IPS-18c (cell line): Measurements from ENCODE around the gene MLST8.
"Not testable (repeated sequence)": the region's sequence is repeated elsewhere in the genome, so short reads cannot be mapped to it uniquely, and the experiment has no call there.

Experiments
- H3K4me3 ChIP-seq: 2 replicates; pipeline ENCODE4 v1.7.0; 2013; ENCODE audit warnings: low read depth, mild to moderate bottlenecking, low read length, moderate library complexity; ENCODE audit not compliant: insufficient read depth
- H3K9me3 ChIP-seq: one replicate; pipeline ENCODE4 v1.6.1; 2013; ENCODE audit warnings: mild to moderate bottlenecking, low read length, moderate library complexity; ENCODE audit not compliant: control insufficient read depth, insufficient read depth

MLST8 gene

DNA sequence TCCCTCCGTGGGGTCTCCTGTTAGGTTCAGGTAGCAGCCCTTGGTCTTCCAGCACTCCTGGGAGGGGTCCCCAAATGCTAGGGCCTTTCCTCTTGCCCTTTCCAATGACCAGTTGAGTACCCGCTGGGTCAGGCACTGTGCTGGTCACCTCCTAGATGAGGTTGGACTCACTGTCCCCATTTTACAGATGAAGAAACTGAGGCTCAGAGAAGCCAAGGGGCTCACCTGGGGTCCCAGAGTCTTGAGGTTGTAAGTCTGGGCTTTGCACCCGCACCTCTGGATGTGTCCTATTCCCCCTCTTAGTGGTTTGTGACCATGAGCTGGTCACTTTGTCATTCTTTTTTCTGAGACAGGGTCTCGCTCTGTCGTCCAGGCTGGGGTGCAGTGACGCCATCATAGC is 7.5 kb upstream of the MLST8 start:
- Histone ChIP-seq H3K9me3 (no peaks in the 10 kb centered on the region), H3K4me3 (no peak overlapping the region)

DNA sequence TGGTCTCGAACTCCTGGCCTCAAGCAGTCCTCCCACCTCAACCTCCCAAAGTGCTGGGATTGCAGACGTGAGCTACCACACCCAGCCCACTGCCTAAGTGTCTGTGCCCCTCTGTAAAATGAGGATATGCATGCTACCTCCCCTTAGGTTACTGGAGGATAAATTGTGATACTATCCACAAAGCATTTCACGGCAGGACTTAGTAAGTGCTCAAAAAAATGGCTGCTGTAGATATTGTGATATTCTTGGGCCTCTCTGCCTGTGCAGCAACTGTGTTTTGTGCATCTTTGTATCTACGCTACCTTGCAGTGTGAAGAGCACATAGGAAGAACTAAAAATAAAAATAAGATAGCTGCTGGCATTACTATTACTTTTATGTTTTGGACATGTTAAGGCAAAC is 7.0 kb upstream of the MLST8 start:
- no peak overlapping the region for H3K4me3 ChIP-seq
- no peaks in the 10 kb centered on the region for H3K9me3 ChIP-seq

DNA sequence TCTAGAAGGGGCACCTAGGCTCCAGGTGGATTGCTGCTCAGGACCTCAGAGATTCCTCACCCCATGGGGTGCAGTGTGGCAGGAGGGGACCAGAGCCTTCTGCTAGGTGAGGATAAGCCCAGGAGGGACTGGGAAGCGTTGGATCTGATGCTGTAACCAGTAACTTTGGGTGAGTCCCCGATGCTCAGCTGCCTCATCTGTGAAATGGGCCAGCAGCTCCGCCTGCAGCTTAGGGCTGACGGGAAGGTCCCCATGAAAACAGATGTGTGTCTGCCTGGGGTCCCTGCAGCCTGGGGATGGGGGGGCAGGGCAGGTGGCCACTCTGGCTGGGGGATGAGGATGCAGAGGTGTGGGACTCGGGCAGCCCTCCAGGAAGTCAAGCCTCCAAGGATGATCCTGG is 6.2 kb upstream of the MLST8 start:
- no peak overlapping the region for H3K4me3 ChIP-seq
- H3K9me3 ChIP-seq, result no peaks in the 10 kb centered on the region

DNA sequence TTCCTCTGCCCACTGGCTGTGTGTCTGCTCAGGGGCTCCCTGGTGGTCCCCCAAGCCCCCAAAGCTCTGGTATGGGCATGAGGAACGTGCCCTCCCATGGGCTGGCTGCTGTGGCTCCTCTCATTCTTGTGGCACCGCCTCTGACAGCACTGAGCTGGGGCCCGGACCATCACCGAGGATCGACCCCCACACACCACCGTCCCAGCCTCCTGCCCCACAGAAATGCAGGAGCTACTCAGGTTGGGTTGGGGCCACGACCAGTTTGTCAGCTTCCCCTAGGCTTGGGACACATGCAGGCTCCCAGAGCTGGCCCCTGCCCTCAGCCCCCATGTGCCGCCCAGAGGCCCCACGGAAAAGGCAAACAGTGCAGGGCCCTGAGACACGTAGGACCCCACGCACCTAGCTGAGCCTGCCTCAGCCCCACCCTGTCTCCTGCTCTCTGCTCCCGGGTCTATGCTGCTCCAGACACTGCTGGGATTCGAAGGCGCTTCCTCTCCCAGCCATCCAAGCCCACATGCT is 5.6 kb upstream of the MLST8 start:
- Histone ChIP-seq H3K4me3 (no peak overlapping the region), H3K9me3 (no peaks in the 10 kb centered on the region)

DNA sequence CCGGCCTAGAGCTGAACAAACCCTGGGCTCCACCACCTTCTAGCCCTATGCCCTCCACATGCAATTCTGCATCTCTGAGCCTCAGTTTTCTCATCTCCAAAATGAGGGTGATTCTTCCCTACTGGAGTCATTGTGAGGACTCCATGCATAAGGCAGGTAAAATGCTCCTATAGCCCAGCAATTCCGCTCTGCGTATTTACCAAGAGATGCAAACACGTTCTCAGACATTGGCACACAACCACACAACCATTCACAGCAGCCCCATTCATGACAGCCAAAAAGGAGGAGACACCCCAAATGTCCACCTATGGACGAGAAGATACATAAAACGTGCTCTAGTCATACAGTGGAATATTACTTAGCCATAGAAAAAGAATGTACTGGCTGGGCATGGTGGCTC is 4.9 kb upstream of the MLST8 start:
- no peaks in the 10 kb centered on the region for H3K9me3 ChIP-seq
- H3K4me3 ChIP-seq, result no peak overlapping the region

DNA sequence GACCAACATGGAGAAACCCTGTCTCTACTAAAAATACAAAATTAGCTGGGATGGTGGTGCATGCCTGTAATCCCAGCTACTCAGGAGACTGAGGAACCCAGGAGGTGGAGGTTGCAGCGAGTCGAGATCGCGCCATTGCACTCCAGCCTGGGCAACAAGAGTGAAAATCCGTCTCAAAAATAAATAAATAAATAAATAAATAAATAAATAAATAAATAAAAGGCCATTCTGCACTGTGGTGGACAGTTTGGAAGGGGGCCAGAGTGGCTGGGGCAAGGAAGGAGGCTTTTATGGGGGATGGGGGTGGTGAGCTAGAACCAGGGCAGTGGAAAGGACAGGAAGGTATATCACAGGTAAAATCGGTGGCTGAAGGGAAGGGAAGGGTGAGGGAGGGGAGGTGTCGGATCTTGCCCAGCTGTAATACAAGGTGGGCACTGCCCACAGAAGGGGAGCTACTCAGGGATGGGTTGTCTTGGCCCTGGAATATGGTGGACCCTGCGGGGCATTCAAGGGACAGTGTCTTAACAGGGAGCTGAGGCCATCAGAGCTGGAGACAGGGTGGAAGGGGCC is 2.0 kb upstream of the MLST8 start:
- not testable (repeated sequence) for H3K9me3 ChIP-seq, H3K4me3 ChIP-seq

DNA sequence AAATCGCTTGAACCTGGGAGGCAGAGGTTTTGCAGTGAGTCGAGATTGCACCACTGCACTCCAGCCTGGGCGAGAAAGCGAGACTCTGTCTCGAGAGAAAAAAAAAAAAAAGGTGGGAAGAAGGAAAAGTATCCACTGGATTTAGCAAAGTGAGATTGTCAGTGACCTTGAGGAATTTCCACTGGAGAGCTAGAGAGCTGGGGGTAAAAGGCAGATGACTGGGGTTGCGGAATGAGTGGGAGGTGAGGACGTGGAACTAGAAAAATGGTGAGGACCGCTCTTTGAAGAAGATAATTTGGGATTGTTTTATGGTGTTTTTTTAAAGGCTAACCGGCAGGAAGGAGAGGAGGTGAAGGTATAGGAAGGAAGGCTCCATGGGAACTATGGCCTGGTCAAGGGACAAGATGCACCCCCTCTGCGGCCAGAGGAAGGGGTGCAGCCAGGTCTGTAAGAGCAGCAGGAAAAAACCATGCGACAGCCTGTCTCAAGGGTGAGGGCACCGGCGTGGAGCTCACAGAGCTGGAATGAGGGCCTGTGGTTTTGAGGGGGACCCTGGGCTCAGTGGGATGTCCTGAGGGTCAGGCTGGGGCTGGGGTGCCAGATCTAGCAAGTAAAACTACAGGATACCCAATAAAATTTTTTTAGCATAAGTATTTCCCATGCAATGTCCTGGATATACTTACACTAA is 694 bp upstream of the MLST8 start:
- H3K4me3 ChIP-seq, result peak overlapping the region; percentile 100; the same call in 1 of the 2 replicates
- no peaks in the 10 kb centered on the region for H3K9me3 ChIP-seq

DNA sequence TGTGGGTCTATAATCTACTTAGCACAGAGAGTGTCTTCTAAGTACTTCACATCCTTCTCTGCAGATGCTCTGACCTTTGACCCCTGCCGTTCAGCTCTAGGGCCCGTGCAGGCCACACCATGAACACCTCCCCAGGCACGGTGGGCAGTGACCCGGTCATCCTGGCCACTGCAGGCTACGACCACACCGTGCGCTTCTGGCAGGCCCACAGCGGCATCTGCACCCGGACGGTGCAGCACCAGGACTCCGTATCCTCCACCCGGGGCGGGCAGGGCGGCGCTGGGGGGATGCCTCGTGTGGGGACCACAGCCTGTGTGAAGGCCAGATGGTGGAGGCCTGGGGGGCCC is 686 bp downstream of the MLST8 start:
- Histone ChIP-seq H3K9me3 (no peaks in the 10 kb centered on the region), H3K4me3 (peak overlapping the region; percentile 100)

DNA sequence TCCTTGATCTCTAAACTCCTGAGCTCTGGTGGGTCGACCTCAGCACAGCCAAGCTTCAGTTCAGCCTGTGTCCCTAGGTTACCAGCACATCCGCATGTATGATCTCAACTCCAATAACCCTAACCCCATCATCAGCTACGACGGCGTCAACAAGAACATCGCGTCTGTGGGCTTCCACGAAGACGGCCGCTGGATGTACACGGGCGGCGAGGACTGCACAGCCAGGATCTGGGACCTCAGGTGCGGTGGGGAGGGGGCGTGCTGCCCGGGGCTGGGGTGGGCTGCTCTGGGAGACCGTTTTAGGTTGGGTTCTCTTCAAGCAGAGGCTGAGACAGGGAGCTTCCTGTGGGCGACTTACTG is 1.1 kb downstream of the MLST8 start:
- Histone ChIP-seq H3K9me3 (no peaks in the 10 kb centered on the region), H3K4me3 (peak overlapping the region; percentile 100)

DNA sequence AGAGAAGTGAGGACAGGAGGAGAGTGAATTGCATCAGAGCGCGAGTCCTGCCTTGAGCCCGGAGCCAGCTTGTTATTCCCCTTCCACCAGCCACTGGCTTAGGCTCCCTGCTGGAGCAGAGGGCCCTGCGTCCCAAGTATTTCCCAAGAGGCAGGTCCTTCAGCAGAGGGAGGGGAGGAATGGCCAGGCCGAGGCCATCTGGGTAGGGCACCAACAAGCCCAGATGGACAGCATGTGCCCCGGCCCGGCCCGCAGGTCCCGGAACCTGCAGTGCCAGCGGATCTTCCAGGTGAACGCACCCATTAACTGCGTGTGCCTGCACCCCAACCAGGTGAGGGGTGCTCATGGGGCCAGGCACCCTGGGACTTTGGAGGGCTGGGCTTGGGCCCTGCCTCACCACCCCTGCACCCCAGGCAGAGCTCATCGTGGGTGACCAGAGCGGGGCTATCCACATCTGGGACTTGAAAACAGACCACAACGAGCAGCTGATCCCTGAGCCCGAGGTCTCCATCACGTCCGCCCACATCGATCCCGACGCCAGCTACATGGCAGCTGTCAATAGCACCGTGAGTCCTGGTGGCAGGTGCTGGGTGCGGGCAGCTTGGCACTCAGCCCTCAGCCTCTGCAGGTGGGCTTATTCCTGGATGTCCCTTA is 1.7 kb downstream of the MLST8 start:
- Histone ChIP-seq H3K9me3 (no peaks in the 10 kb centered on the region), H3K4me3 (no peak overlapping the region; the same call in 1 of the 2 replicates)

DNA sequence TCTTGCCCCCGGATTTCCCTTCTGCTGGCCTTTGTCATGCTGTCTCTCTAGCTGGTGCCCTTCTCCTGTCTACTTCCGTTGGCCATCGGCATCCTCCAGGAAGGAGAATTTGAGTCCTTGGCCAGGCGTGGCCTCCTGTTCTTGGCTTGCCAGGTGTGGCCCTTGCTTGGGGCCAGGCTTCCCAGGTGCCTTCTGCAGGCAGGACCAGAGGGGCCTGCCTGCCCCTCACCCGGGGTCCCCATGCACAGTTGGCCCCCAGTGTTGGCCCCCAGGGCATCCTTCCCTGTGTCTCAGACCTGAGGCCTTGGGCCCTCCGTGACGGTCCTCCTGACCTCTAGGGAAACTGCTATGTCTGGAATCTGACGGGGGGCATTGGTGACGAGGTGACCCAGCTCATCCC is 2.6 kb downstream of the MLST8 start:
- no peak overlapping the region for H3K4me3 ChIP-seq
- H3K9me3 ChIP-seq, result no peaks in the 10 kb centered on the region

DNA sequence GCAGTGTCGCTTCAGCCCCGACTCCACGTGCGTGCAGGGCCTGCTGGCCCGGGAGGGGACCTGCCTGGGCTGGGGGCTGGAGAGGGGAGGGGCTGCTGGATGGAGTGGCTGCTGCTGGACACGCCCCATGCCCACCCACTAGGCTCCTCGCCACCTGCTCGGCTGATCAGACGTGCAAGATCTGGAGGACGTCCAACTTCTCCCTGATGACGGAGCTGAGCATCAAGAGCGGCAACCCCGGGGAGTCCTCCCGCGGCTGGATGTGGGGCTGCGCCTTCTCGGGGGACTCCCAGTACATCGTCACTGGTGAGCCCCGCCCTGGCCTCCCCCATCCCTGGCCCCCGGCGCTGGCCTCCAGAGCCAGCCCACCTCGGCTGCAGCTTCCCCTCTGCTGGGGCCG is 3.1 kb downstream of the MLST8 start:
- Histone ChIP-seq H3K9me3 (no peaks in the 10 kb centered on the region), H3K4me3 (no peak overlapping the region)

DNA sequence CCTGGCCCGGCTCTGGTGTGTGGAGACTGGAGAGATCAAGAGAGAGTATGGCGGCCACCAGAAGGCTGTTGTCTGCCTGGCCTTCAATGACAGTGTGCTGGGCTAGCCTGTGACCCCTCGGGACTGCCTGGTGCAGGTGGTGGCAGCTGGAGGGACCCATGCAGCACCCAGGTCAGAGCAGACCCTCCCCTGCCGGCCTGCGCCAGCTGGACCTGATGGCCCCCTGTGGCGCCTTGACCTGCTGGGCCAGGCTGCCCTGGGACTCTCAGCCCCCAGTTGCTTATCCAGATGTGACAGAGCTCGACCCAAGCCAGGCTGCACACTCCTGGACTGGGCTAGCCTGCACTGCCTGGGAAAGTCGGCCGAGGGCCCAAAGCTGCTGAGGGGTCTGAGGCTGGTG is 3.5 kb downstream of the MLST8 start:
- Histone ChIP-seq H3K9me3 (no peaks in the 10 kb centered on the region), H3K4me3 (no peak overlapping the region)

DNA sequence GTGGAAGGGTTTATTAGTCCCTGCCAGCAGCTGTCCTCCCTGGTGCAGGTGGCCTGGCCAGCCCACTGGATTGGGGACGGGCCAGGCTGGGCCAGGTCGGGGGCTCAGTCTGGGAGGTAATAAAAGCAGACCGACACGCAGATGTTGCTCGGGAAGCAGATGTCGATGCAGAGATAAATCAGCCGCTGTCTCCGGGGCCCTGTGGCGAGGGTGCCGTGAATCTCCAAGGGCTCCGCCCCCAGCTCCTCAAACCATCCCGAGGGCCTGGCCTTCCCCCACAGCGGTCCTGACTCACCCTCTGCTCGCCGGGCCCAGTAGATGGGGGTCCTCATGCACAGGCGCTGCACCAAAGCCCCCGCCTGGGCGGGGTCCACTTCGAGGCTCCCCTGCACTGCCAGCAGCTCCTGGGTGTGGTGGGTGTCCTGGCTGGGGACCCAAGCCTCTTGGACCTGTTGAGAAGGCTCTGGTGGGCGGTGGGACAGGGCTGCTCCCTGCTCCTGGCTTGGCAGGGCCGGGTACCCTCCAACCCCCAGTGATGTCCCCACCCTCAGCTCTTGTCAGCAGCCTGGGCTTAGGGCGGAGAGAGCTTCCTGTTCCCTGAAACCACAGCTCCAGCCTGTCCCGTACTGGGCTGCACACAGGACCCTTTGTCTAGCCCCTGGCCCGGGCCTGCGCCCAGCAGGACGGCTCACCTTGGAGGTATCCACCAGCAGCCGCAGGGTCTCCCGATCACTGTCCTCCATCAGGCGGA is 4.2 kb downstream of the MLST8 start:
- H3K4me3 ChIP-seq, result no peak overlapping the region
- H3K9me3 ChIP-seq, result no peaks in the 10 kb centered on the region

DNA sequence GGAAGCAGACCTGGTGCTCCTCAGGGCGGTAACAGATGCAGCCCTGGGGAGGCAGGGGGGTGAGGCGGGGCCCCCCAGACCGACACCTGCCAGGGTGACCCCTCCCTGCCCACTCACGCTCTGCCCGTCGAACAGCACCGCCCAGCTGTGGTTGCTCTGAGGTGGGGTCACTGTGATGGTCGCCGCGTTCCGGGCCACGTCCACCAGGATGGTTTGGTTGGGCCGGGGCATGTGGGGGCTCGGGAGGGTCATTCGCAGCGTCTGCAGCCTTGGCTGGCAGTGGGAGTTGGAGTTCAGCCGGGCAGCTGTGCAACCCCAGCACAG is 4.7 kb downstream of the MLST8 start:
- no peak overlapping the region for H3K4me3 ChIP-seq

DNA sequence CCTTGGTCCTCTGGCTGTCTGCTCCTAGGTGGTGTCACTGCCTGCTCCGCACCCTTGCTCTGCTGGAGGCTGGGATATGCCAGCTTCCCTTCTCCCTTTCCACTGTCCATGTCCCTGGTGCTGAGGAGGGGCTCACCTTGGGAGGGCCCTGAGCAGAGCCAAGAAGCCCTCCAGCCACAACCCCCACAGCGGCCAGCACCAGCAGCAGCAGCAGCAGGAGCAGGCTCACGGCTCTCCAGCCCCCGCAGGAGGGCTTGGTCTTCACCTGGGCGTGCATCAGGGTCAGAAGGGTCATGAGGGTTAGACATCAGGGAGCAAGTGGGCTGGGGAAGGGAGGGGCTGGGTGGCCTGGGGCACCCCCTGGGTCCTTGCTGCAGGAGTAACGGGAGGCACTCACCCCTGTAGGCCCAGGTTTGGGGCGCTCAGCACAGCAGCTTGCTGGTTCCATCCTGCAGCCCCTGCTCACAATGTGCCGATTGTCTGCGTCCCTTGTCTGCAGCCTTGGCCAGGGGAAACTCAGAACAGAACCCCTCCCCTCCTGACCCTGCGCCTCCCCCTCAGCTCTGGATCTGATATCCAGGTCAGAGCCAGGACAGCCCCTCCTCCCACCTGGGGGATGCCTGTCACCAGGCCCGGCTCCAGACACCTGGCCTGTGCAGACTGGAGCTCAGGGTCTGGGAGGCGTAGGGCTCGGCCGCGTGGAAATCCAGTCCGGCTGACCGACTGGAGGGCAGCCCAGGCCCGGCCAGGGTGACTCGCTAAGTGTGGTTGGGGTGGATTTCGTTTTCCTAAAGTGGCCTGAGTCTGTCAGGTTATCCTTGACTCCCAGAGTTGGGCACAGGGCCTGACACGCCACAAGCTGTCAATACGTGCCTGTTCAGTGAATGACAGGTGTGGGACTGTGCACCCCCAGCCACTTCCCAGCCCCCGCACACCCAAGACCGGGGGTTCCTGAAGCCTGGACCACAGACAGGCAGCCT is 5.4 kb downstream of the MLST8 start, which contains the start of gene BRICD5:
Gene BRICD5, minus strand, starts transcription at position 478 of the 980 bp plus-strand sequence. Its CDS starts 30 bp downstream, at position 448.
- Histone ChIP-seq H3K9me3 (no peaks in the 10 kb centered on the region), H3K4me3 (no peak within 1 kb of the TSS)

More for the DNA sequence above, 4.7 kb downstream of the MLST8 start:
- H3K9me3 ChIP-seq, result no peaks in the 10 kb centered on the region

DNA sequence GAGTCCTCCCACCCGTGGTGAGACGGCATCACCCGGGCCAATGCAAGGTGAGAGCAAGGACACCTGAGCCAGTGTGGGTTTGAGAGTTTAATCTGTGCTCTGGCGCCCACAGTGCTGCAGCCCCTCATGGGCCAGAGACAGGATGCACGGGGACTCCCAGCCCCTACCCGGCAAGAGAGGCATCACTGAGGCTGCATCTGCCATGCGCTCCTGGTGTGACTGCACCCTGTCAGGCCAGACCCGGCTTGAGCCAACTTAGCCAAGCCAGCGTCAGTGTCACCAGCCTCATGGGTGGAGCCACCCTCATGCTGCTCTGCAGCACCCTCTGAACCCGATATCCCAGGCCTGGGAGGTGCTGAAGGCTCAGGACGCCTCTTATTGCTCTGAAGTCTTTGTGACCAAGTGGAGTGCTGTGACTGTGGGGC is 6.7 kb downstream of the MLST8 start:
- Histone ChIP-seq H3K9me3 (no peaks in the 10 kb centered on the region), H3K4me3 (no peak overlapping the region)
